AG04449 (cell line): Measurements from ENCODE around the gene IRF4.

Experiments
- CTCF ChIA-PET: fragments of 350-600 bp; formaldehyde crosslinking; extraction: SDS; loops from one replicate; lab custom pipeline; 2021; ENCODE audit warnings: antibody characterized with exemption; lab: Yijun Ruan, JAX
- POLR2A ChIA-PET: fragments of 400-600, 350-600 bp; formaldehyde crosslinking; extraction: SDS; loops from one replicate; lab custom pipeline; 2020; ENCODE audit warnings: antibody characterized with exemption, inconsistent platforms; lab: Yijun Ruan, JAX
- DNase-seq: peaks from one replicate; pipeline ENCODE4 v3.0.0-alpha.2; 2010; ENCODE audit warnings: low read depth, low spot score
- H3K4me3 ChIP-seq: 2 replicates; pipeline ENCODE4 v1.5.1; 2011; ENCODE audit warnings: low read depth, mild to moderate bottlenecking, control low read depth, low read length
- CTCF ChIP-seq: IDR thresholded peaks from one replicate; pipeline ENCODE4 v1.5.1; 2011; ENCODE audit warnings: mild to moderate bottlenecking, moderate library complexity, low read length, control low read depth, inconsistent platforms; ENCODE audit not compliant: insufficient read depth; ENCODE audit errors: missing control alignments

IRF4 gene

GRCh38 chr6:455006-455585, 63.5 kb downstream of the IRF4 start:
- ChIA-PET POLR2A (no interaction called here), CTCF (no interaction called here)
- no peak for DNase-seq

GRCh38 chr6:455835-456234, 64.3 kb downstream of the IRF4 start:
- ChIA-PET CTCF (no interaction called here), POLR2A (no interaction called here)
- no peak for DNase-seq
- no peak overlapping the region for H3K4me3 ChIP-seq
- TF ChIP-seq CTCF = no peak

More at GRCh38 chr6:455006-455585, 63.5 kb downstream of the IRF4 start:
- no peak overlapping the region for H3K4me3 ChIP-seq
- TF ChIP-seq CTCF = no peak

- POLR2A ChIA-PET = no interaction called here
- no peak for DNase-seq
- H3K4me3 ChIP-seq = no peak overlapping the region
- TF ChIP-seq CTCF = no peak
- CTCF ChIA-PET = no interaction called here
Observed at GRCh38 chr6:456358-456867, 64.9 kb downstream of the IRF4 start.

- POLR2A ChIA-PET = interaction anchor here (0.6 kb wide), 1 partner anchor 644 kb away, joined by 3 read pairs; no protein-coding TSS in a partner anchor
- CTCF ChIA-PET = no interaction called here
- DNase-seq = no peak
Observed at GRCh38 chr6:456887-457286, 65.3 kb downstream of the IRF4 start.

More at GRCh38 chr6:456887-457286, 65.3 kb downstream of the IRF4 start:
- no peak for TF ChIP-seq CTCF
- no peak overlapping the region for H3K4me3 ChIP-seq
